A549 (cell line): Measurements from ENCODE around the gene ARHGEF11.

Source experiments
- CTCF ChIP-seq: fragments of >200 bp; sonication (Bioruptor Twin); formaldehyde crosslinking; IDR thresholded peaks from 3 replicates; pipeline ENCODE4 v1.5.1; 2016
- EP300 ChIP-seq, 2 experiments: fragments of >200 bp; sonication (Bioruptor Twin); formaldehyde crosslinking; IDR thresholded peaks; 2 replicates in 1 of 2; 3 replicates in 1 of 2; pipeline ENCODE4 v1.6.1; 2016 to 2017

- TF ChIP-seq CTCF: no peak
- TF ChIP-seq EP300 (IDR thresholded peaks at IDR 0.05): no peak
These were observed 10.4 kb downstream of the ARHGEF11 start for GRCh38 chr1:157035121-157035520.
